HG03196 (cell line): ENCODE data around the gene NTSR2.

Experiments
- ATAC-seq: cut with Tn5 transposase; IDR thresholded peaks from one replicate; pipeline ENCODE4 v1.9.1; 2021; ENCODE audit not compliant: unreplicated experiment

Gene NTSR2

DNA sequence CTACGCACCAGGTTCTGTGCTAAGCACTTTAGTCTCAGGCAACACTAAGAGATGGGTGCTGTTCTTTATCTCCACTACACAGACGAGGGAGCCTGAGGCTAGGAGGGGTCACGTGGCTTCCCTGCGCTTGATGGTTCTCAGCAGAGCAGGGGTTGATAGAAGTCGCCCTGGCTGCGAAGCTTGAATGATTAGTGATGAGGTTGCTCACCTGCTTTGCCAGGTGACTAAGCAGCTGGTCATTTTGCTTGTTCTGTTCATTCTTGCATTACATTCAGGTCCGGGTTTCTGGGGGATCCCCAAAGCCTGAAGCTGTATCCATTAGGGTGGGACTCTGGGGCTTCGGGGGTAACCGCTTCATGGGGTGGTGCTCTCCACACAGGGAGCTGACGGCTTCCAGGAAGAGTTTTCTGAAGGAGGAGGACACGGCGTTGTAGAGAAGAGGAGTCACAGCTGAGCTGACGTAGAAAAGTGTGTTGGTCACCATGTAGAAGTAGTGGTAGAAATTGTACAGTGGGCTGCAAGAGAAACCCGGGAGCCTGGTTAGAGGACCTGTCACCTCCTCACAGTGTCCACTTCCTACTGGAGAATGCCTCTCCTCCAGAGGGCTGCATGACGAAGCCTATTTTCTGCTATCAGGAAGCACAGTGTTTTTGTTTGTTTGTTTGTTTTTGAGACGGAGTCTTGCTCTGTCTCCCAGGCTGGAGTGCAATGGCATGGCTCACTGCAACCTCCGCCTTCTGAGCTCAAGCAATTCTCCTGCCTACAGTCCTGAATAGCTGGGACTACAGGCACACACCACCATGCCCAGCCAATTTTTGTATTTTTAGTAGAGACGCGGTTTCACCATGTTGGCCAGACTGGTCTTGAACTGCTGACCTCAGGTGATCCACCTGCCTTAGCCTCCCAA, 11.5 kb downstream of the NTSR2 start:
- ATAC-seq, result no peak

DNA sequence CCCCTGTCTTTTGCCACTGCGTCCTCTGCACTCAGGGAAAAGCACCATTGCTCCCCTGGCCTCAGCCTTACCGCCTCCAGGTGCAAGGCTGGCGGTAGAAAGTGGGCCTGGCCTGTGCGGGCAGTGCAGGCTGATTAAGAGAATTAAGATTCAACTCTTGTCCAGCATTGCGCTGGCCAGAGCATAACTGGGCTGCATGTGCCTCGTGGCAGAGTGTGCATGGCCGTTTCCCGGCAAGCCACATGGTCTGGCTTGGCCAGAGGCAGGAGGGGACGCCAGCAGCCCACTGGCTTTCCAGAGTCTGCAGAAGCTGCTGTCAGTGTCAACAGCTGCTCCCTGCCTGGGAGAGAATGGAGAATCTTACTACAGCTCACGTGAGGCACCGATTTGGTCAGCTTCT, 12.3 kb downstream of the NTSR2 start:
- ATAC-seq, result no peak

DNA sequence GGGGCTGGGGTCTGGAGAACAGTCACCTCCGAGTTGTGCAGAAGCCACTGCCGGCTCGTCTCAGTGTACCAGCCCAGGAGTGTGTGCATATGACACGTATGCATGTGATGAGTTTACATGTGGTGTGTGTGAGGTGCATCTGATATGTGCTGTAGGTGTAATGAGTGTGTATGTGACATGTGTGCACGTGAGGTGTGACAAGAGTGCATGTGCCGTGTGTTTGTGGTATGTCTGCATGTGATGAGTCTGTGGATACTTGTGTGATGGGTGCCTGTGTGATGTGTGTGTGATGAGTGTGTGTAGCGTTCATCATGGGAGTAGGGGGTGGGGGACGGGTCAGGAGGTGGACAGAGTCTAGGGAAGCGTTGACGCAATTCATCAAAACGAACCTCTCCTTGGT, 12.8 kb downstream of the NTSR2 start:
- ATAC-seq, result no peak

DNA sequence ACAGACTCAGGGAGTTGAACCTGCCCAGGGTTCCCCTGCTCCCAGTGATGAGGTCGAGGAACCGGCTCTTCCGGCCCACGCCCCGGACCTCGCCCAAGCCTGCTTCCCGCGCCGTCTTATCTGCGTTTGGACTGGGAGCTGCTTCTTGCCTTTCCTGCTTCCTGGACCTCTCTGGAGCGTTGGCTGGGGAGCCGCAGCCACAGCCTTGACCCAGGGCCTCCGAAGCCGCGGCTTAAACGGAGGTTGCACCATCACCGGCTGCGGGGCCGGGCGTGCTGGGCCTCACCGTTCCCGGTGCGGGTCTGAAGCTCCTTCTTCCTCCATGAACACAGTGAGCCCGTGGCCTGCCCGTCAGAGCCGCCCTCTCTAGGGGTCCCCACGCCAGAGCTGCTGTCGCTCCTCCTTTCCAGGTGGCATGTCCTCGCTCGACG, 13.3 kb downstream of the NTSR2 start:
- no peak for ATAC-seq

DNA sequence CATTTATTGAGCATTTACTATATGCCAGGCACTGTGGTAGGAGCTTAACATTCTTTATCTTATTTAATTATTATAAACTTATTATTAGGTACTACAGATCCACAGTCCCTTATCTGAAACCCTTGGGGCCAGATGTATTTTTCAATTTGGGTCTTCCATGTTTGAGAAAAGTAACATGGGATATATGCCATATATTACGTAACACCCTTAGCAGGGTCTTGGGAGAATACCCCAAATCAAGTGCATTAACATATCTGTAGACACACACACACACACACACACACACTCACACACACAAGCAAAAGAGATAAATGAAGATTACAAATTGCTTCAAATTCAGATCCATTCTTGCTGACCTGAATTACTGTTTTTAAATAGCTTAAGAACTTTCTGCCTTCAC, 13.7 kb downstream of the NTSR2 start:
- ATAC-seq, result no peak

DNA sequence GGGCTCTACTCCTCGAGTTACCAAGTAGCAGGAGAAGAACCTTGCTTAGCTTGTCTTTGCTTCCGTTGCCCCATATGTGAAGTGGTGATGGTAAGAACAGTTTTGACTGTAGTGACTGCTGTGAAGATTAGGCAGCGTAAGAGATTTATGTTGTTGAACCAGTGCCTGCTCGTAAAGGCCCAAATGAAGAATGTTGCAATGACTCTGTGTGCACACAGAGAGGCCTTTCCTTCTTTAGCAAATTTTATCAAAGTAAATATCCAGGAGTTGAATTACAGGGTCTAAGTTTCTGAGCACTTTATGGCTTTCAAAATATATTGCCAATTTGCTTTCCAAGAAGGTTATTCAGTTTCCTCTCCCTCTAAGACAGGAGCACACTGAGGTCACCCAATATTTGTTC, 14.5 kb downstream of the NTSR2 start:
- no peak for ATAC-seq

DNA sequence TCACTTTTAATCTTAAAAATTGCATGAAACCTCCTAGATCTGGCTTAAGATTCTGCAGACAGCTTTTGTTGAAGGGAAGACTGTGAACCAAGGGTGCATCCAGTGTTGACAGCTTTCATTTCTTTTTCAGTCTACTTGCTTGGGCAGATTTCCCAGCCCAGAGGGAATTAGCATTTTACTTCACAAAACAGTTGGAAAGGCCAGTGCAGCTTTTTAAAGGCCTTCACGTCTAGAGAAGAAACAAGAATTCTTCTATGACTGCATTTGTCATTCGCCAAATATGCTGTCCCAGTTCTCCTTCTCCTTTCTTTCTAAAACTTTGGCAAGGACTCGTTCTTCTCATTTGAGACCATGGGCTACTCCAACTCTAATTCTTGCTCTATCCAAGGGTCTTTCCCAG, 17.4 kb downstream of the NTSR2 start:
- ATAC-seq, result no peak

DNA sequence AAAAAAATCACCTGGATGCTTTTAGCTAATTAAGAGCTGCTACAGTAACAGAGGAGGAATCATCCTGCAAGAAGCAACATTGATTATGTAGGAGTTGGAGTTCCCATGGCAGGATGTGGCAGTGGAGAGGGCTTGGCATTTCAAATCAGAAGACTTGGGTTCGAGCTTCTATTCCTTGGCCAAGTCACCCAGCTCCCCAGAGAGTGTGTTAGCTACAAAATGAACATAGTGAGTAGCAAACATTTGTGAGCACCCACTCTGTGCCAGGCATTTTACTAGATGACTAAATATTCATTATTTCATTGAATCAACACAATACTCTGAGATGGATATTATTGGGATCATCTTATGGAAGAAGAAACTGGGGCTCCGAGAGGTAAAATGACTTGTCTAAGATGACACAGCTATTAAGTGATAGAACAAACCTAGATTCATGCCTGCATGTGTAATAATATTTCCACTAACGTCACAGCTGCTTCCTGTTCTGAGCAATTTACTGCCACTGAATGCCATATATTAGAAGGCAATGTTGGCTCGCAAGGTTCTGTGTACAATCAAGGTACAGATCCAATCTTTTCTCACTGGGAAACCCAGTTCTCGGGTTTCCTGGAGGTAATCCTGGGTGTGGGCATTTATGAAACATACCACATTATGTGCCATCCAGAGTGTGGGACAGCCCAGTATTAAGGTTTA, 18.0 kb downstream of the NTSR2 start:
- ATAC-seq, result no peak

DNA sequence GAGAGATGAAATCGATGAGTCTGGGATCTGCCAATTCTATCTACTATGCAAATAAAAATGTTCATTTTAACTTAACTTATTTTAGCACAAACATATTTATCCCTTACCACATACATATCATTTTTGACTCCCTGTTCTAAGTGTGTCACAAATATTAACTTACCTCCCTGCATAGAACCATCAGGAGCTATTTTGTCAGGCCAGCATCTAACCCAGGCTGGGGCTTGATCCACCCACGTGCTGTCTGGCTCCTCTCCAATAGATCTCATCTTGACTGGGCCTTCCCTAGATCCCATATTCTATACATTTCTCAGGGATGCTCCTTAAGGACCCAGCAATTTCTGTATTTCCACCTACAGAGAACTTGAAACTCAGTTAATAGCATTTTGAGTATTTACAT, 20.9 kb downstream of the NTSR2 start:
- ATAC-seq, result no peak

DNA sequence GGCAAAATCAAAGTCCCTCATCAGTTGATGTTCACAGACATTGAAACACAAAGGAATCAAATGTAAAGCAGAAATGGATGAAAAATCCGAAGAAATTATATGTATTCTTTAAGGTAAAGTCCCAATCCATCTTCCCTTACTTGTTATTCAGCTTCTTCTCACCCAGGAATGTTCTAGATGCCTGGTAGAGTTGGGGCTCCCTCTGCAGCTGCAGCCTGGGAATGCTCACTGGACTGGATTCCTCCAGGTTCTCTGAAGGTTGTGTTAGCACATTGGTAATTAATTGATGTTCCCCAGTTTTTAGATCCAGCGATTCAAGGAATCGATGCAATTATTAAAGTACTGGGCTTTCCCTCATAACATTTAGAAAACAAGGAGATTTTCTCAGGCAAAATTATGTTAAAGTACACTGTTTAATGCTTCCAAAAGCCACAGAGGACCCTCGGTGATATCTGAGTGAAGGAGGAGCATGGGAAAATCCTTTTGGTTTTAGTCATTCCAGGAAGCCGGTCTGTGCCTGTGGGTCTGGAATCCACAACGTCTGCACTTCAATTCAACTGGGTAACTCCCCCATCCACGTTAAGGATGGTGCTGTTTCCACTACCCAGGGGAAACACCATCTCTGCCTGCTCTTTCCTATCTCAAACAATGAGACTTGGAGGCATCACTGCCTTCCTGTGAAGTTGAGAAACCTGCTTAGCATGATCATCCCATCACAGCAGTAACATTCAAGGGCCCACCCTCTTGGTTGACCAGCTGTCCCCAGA, 22.0 kb downstream of the NTSR2 start:
- ATAC-seq, result no peak

DNA sequence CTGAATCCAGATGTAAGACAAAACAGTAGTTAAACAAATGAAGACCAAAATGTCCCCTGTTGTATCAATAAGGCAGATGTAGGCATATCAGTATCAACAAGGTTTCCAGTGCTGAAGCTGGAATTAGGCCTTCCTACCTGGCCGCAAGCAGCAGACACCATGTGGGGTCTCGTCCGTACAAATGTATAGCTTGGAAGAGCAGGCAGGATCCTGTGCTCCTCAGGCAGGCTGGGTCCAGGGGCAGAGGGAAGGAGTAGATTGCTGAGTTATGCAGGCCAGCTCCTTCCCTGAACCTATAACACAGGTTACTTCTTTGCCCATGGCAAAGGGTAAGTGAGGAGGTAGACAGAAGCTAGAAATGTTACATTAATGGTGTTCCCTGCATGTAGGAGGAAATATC, 23.5 kb downstream of the NTSR2 start:
- ATAC-seq, result no peak

DNA sequence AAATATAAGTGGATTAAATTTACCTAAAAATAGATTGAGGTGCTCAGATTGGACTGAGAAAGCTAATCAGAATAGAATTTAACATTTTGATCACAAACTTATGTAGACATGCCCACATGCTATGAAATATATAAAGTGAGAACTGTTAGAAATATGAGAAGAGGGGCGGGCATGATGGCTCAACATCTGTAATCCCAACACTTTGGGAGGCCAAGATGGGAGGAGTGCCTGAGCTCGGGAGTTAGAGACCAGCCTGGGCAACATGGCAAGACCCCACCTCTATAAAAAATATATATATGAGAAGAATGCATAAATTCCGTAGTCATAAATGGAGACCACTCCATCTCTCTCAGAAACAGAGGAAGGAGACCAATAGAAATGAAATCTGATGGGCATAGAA, 25.7 kb downstream of the NTSR2 start:
- no peak for ATAC-seq

DNA sequence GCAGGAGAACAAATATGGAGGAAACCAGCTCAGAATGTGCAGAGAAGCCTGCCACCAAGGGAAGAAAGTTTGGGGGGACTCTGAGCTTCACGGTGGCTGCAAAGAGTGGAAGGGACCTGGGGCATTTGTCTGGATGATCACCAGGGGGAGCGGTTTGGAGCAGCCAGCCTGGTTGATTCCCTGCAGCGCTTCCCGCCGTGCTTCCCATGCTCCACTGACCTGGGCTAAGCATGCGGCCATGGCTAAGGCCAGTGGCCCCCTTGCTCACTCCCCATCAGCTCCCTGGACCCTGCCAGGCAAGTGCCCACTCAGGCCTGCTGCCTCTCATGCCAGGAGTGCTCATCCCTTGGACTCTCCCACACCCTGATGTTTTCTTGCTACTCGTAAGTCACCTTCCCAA, 27.0 kb downstream of the NTSR2 start:
- ATAC-seq, result no peak

DNA sequence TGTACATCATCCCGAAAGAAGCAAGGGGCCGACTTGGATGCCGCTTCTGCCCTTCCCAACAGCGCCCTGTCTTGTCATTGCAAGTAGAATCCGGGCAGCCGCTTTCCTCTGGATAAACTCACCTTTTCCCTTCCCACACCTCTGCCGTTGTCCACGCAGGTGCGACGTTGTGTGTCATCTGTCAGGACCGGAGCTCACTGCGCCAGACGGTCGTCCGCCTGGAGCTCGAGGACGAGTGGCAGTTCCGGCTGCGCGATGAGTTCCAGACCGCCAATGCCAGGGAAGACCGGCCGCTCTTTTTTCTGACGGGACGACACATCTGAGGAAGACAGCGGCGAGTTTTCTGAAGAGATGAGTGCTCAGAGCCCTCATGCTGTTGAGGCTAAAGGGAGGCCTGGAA, 29.9 kb downstream of the NTSR2 start:
- no peak for ATAC-seq

DNA sequence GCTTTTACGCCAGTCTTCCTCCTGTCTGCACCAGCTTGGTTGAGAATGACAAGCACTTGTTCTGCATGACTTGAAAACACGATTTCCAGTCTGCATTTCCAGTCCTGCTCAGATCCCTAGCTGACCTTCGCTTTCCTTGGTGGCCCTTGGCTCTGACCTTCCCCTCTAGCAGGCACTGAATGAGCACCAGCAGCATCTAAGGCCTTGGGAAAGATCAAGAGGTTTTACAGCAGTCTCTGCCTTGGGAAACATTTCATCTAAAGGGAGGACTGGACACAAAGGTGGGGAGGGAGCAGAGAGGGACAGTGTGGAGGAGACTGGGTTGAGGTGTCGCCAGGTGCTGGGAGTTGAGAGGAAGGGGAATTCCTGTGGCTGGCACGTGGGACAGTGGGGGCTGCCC, 30.5 kb downstream of the NTSR2 start:
- ATAC-seq, result no peak

DNA sequence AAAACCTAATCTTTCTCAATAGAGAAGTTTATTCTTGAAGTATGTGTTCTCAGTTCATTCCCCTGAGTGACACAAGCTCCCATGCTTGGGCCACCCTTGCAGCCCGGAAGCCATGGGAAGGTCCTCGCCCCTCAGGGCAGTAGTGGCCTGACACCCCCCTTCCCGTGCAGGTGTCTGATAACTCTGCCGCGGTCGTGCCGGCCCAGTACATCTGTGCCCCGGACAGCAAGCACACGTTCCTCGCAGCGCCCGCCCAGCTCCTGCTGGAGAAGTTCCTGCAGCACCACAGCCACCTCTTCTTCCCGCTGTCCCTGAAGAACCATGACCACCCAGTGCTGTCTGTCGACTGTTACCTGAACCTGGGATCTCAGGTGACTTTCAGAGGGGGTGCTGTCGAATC, 32.4 kb downstream of the NTSR2 start:
- no peak for ATAC-seq

DNA sequence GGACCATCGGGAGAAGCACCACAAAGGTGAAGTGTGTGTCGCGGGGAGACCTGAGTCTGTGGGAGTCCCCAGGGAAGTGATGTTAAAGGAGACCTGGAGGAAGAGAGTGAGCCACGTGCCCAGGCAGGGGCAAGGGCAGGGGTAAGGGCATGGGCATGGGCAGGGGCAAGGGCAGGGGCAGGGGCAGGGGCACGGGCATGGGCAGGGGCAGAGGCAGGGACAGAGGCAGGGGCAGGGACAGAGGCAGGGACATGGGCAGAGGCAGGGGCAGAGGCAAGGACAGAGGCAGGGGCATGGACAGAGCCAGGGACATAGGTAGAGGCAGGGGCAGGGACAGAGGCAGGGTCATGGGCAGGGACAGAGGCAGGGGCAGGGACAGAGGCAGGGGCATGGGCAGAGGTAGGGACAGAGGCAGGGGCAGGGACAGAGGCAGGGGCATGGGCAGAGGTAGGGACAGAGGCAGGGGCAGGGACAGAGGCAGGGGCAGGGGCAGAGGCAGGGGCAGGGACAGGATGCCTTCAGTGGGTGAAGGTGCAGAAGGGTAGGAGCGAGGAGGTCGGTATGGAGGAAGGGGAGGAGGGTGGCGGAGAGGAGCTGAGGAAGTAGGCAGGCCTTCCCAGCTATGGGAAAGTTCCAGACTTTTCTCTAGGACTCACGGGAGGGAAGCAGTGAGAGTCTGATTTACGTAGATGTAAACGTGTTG, 33.3 kb downstream of the NTSR2 start:
- no peak for ATAC-seq

DNA sequence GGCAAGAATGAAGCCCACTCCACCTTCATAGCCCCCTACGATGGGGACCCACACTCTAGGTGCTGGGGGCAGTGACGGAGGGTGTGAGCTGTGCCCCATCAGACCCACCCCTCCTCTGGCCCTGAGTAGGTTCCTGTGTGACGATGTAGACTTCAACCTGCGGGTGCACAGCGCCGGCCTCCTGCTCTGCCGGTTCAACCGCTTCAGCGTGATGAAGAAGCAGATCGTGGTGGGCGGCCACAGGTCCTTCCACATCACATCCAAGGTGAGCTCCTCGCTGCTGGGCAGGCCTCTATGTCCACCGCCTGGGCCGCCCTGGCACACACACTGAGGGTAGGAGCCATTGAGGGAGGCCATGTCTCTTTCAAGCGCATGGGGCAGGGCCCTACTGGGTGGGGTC, 34.9 kb downstream of the NTSR2 start:
- ATAC-seq, result no peak

DNA sequence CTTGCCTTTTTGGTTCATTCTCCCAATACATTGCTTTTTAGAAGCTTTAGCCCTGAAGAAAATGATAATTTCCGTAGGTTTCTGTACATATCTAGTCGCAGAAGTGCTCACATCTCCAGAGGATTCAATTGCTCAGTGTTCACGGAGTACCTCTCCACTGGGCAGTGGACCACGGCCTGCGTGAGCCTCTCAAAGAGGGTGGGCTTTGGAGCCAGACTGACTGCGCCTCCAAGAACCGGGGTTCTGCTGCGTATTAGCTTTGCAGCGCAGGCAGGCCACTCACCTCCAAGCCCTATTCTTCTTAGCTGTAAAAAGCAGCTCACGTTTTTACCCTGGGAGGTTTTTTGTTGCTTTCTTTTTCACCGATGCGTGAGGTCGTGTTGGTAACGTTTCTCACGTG, 35.4 kb downstream of the NTSR2 start:
- no peak for ATAC-seq

DNA sequence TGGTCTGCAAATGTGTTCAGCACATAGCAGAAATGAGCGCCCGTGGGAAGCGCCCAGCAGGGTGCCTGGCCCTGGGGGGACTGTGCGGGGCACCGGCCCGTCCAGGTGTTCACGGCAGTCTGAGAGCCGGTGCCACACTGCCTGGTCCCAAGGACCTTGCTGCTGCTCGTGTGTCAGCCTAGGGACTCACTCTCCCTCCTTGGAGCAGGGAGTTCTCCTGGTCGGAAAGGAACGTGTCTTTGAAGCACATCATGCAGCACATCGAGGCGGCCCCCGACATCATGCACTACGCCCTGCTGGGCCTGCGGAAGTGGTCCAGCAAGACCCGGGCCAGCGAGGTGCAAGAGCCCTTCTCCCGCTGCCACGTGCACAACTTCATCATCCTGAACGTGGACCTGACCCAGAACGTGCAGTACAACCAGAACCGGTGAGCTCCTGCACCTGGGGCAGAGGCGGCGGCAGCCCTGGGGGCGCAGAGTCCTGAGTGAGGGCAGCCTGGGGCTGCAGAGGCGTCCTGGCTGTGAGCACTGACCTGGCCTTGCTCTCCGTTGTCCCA, 36.0 kb downstream of the NTSR2 start:
- ATAC-seq, result no peak

DNA sequence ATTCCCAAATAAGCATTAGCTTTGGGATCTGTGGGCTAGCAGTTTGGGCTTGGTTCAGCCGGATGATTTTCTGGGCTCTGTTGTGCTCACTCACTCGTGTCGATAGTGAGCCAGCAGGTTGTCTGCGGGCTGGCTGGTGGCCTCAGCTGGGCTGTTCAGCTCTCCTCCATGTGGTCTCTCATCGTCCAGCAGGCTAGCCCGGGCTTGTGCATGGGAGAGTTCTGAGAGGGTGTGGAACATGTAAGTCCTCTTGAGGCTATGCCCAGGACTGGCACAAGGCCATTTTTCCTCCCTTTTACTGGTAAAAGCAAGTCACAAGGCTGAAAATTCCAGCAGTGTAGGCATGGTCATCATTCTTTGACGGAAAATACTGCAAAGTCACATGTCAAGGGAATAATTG, 38.5 kb downstream of the NTSR2 start:
- no peak for ATAC-seq
